Epithelial cell of prostate (primary cell): ENCODE results near the gene ATXN1.
A peak's percentile ranks its signal among the peaks of the same experiment; 100 is the strongest.

Experiments
- DNase-seq: peaks from one replicate; pipeline ENCODE4 v3.0.0-alpha.2; 2011; ENCODE audit warnings: low read depth, low spot score
- H3K27ac ChIP-seq: fragments of 450-650 bp; 2 replicates; pipeline ENCODE4 v1.5.1; 2017; ENCODE audit warnings: mild to moderate bottlenecking

The ATXN1 gene

DNA sequence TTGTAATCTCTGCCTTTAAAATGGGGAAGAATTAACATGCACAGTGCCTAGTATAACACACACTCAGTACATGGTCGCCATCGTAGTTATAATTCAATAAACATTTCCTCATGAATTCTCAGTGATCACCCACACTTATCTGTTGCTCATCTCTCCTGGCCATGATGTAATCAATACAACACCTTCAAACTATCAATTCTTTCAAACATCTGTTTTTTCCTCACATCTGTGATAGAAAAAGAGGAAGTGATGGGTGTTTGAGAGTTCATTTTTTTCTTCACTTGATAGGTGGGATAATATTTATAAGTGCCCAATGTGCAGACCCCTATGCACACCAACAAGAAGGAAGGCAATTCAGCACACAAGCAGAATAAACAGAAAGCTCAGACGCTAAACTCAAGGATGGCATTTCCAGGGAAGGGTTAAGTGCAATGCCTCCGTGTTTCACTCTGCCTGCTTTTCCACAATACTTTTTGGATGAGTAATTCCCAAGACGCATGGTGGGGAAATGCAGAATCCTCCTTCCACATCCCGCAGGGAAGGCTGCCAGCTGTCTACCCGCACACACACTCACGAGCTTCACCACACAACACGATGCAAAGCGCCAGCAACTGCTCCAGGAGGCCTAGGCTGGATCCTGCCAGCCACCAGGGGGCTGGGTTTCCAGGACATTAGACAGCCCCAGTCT is 422.5 kb downstream of the ATXN1 start:
- DNase-seq, result peak; percentile 59
- peak overlapping the region; percentile 43 for H3K27ac ChIP-seq

DNA sequence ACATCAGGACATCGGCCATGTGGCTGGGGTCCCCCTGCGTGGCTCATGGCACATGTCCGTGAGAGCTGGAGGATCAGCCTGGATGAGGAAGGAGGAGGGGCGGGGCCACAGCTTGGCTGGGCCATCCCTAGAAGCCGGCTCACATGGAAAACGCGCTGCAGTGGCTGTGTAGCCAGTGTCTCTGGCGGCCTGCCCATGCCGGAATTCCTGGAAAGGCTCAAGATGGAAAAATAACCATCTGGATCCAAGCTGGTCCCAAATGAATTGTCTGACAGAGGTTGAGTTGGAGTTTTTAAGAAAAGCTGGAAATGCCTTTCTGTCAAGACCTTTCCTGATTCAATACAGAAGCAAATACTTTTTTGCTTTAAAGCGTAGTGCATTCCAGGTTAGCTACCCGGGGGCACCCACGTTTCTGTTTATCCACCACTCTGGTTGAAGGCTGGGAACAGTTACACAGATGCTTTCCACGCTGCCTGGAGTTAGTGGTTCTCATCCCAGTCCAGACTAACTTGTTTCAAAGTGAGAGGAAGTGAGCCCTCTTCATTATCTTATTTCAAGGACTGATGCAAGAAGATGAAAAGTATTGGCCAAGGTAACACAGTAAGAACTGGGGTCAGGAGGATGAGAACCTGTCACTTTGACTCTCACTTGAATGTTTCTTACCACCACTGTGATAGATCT is 423.8 kb downstream of the ATXN1 start:
- H3K27ac ChIP-seq, result peak overlapping the region; percentile 43
- no peak for DNase-seq

DNA sequence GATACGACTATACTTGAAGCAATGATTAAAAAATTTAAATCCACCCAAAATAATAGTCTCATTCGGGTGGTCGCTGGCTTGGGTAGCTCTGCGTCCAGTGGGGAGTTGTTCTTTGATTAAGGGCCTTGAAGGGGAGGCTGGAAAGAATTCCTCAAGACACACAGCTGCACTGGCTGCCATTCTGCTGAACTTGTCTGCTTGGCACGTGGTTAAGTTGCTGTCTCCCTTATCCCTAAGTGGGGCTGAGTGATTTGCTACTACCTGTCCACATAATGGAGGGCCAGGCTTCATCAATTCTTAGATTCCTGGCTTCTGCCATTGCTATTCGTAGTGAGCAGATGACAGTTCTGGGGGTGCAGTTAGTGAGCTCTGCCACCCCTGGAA is 424.4 kb downstream of the ATXN1 start:
- no peak for DNase-seq
- no peak overlapping the region for H3K27ac ChIP-seq

DNA sequence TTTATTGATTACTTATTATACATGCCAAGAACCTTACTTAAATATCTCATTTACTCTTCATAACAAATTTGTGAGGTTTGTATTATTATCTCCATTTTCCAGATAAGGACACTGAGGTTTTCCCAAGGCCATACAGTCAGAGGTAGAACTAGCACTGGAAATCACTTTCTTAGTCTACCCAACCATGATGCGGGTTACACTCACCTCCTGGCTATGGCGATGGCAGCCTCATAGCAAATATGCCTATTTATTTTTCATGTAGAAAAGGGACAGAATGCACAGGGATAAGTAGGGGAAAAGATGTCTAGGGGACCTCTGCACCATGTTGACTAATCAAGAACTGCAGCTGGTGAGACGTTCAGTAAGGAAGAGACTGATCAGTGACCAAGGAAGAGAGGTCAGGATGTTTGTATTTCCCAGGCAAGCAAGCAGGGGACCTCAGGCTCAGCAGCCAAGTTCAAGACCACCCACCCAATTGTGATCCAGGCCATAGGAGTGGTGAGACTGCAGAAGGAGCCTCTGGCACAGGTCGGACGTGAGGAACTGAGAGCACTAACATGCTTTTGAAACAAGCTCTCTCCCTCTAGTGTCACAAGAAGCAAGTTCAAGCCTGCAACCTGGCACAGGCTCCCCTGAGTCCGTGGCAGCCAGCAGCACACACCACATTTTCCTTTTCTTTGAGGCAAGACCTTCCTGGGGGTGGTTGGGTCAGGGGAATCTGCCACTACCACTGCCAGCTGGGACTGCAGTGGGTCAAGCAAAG is 425.0 kb downstream of the ATXN1 start:
- no peak overlapping the region for H3K27ac ChIP-seq
- DNase-seq, result no peak

DNA sequence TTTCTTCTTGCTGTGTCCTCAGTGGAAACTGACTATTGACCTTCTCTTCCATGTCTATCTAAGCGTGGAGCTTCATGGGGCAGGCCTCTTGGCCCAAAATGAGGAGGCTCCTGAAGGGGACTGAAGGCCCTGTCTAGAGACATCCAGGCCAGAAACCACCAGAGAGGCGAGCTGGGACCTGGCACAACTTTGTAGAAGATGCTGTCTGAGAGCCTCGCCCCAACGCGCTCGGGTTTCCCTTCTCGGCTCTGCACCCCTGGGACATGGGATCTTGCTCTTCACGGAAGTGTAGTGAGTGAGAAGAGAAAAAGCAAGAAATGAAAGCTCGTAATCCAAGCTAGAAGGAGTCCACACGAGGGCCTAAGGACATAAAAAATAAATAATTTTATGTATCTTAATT is 426.1 kb downstream of the ATXN1 start:
- DNase-seq, result no peak
- H3K27ac ChIP-seq, result peak overlapping the region; percentile 50

DNA sequence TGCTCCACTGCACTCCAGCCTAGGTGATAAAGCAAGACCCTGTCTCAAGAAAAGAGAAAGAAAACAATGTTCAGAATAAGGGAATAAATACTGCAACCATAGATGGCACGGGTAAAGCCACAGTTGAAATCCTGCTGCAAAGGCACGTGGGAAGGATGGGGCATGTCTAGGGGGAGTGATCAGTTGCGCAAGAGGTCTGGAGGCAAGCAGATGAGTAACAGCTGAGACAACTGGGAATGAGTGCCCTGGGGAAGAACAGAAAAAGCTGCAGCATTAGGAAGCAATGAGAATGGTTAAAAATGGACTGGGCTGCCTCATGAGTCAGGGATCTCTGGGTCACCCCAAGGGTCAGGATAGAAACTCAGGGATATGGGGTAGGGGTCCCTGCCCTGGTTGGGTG is 426.6 kb downstream of the ATXN1 start:
- DNase-seq, result no peak
- H3K27ac ChIP-seq, result peak overlapping the region; percentile 50

DNA sequence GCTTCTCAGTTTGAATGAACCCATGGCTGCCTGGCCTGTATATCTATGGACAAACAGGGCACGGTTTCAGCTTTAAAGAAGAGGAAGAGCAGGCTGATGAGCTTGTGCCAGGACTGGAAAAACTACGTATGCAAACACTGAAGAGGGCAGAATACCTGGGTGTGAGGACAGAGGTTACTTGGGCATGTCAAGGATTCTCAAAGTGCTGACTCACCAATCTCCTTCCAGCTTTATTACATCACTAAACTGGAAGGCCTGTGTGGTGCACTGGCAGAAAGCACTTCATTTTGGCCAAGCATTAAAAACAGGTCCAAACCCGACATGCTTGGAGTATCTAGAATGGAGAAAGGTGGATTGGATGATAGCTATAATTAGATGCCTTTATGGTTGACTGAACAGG is 427.7 kb downstream of the ATXN1 start:
- peak; percentile 73 for DNase-seq
- H3K27ac ChIP-seq, result peak overlapping the region; percentile 50

DNA sequence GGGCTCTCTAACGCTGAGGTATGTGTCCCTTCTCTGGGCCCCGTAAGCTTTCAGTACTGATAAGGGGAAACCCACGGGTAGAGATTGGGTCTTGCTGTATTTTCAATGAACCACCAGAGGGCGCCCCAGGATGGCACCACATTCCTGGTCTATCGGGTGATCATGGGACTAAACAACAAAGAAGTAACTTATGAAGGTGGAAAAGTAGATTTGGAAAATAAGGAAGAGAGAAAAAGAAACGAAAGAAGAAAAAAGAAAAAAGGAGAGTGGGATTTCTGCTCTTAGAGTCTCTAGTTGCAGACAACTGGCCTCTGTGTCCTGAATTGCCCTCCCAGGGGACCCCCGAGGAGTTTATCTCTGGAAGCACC is 429.1 kb downstream of the ATXN1 start:
- no peak for DNase-seq
- no peak overlapping the region for H3K27ac ChIP-seq

DNA sequence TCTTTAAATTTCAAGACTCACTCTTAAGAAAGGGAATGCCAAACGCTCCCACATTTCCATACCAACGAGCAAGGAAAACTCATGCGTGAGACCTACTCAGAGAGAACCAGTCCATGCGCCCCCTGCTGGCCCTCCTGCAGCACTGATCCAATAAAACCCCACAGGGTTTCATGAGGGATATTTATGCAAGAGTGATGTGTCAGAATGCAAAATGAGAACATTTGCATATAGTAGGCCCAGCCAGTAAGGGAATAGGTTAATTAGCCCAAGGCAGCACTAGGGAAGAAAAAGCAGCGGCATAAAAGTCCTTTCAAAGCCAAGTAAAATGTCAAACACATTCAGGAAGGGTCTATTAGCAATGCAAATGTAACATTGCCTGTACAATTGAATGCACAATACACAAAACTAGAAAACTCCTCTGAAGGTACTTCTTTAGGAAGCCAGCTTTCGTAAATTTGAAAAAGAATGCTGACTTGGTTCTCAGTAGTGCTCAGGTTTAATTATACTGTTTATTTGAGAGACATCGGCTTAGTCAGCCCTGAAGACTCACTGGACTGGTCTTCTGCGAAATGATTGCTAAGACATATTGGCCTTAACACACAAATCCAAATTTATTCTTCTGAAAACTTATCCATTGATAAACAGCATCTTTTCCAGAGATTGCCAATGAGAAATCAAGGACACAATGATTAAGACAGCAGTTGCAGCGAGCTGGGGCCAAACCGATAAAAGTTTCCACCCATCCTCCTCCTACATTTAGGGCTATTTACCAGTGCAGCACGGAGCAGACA is 429.7 kb downstream of the ATXN1 start:
- DNase-seq, result no peak
- H3K27ac ChIP-seq, result no peak overlapping the region

DNA sequence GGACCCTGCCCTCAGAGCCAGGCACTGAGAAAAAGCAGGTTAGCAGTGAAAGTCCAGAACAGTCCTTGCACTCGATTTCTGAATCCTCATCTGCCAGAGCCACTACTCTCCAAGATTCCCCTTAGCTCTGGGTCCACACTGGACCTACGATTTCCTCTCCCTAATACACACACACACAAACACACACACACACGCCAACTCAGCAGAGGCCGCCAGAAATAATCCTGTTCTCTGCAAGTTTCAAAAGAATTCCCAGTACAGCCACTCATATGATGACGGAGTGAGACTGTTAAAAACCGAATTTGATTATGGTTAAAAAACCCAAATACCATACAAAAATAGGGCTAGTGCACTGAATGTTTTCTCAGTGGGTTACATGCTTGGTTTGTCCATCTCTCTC is 432.0 kb downstream of the ATXN1 start:
- H3K27ac ChIP-seq, result no peak overlapping the region
- DNase-seq, result no peak

DNA sequence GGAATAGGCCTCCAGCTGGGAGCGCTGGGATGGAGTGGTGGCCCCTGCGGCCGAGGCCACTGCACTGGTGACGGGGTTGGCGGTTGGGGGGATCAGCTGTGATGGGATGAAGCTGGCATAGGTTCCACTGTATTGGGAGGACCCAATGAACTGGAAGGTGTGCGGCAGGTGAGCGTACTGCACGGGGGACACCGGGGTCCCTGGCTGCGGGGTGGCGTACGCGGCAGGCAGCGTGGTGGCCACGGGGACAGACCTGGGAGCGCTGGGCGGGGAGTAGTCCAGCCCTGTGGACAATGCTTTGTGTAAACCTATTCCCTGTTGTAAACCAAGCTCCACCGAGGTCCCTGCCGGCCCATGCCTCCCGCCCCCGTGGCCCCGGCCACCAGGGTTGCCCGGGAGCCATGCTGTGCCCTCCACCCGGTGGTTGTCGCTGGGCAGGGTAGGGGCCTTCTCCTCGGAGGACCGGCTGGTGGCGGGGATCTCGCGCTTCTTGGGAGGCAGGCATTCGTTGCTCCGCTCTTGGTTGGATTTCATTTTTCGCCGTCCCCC is 433.4 kb downstream of the ATXN1 start:
- no peak overlapping the region for H3K27ac ChIP-seq
- no peak for DNase-seq

DNA sequence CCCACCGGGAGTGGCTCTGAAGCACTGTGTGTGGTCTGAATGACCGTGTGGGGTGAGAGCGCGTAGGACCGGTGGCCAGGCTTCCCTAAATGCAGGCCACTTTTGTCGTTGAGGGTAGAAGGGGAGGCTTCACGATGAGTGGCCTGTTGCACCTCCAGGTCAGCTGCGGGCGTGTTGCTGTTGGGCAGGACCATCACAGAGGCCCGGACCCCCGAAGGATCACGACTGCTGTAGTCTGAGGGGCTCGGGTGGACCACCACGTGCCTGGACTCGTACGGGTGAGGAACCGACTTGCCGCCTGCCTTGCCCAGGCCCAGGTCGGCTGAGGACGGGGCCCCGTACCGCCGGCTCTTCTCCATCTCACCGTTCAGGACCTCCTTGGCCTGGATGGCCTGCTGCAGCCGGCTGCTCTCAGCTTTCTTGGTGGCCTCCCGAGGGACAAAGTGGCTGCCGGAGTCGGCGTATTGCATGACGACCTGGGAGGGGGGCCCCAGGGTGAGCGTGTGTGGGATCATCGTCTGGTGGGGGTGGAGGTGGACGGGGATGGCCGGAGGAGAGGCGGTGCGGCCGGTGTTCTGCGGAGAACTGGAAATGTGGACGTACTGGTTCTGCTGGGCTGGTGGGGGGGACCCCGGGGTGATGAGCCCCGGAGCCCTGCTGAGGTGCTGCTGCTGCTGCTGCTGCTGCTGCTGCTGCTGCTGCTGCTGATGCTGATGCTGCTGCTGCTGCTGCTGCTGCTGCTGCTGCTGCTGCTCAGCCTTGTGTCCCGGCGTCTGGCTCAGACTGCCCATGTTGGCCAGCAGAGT is 434.1 kb downstream of the ATXN1 start:
- no peak for DNase-seq

DNA sequence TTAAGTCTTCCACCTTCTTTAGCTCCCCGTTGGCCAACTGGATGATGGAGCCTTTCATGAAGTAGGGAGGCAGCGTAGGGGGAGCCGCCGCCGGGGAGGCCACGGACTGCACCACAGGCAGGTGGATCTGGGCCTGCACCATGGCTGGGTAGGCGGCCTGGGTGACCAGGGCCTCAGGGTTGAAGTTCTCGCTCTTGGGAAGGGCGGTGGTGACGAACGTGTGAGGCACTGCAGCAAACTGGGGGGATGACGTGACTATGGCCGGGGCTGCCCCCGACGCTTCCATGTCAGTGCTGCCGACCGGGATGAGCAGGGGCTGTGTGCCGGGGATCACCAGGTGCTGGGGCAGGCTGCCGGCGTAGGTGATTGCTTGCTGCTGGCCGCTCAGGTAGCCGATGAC is 434.7 kb downstream of the ATXN1 start:
- no peak for DNase-seq
- no peak overlapping the region for H3K27ac ChIP-seq

More for the DNA sequence above, 434.1 kb downstream of the ATXN1 start:
- no peak overlapping the region for H3K27ac ChIP-seq

DNA sequence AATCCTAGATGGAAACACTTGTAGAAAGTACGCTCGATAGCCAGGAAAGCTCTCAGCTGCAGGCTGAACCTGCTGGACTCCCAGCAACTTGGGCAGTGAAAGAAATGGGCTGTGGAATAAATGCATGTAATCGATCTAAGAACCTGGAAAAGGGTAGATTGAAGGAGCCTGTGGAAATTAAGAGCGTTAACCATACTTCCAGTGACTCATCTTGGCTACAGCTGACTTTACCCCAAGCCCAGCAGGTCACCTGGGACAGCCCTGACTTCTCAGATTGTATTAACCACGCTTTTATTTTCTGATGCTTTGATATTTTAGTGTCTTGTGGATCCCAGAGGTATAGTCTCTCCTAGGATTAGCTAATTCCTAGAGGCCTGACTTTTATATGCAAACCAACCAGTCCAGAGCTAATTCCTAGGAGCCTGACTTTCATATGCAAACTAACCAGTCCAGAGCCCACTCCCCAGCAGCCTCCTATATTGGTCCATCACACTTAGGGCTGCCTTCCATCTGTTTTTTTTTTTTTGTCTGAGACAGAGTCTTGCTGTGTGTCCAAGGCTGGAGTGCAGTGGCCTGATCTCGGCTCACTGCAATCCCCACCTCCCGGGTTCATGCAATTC is 436.5 kb downstream of the ATXN1 start:
- H3K27ac ChIP-seq, result no peak overlapping the region
- DNase-seq, result no peak

DNA sequence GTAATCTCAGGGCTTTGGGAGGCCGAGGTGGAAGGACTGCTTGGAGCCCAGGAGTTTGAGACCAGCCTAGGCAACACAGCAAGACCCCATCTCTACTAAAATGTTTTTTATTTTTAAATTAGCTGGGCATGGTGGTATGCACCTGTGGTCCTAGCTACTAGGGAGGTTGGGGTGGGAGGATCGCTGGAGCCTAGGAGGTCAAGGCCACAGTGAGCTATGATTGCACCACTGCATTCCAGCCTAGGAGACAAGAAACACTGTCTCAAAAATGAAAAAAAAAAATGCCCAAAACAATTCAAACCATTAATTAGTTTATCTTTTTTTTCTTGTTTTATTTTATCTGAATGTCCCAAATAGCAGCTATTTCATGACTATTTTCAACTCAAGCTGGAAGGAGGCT is 437.1 kb downstream of the ATXN1 start:
- H3K27ac ChIP-seq, result no peak overlapping the region
- DNase-seq, result no peak

DNA sequence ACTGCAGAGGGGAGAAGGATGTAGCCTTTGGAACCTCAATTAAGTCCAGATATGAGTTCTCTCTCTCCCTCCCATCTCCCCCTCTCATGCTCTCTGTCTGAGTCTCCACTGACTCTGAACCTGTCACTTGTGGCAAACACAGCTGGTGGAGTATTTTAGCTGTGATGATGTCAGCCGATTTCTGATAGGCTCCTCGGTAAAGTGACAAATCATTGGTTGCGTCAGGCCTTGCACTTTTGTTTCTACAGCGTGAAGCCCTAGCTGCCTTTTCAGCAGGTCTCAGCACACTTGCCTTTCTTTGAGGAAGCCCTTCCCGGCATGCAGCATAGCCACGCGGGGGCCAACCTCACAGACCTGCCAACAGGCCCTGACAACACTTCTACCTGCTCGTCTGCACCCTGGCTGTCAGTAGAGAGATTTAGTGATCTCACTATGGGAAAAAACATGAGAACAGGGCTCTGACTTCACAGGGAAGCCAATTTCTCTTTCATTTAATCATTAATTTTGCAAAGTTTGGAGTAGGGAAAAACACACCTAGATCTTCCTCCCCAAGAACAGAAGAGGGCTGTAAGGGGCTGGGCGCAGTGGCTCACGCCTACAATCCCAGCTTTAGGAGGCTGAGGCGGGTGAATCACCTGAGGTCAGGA is 438.5 kb downstream of the ATXN1 start:
- peak overlapping the region; percentile 38 for H3K27ac ChIP-seq
- DNase-seq, result peak; percentile 70

DNA sequence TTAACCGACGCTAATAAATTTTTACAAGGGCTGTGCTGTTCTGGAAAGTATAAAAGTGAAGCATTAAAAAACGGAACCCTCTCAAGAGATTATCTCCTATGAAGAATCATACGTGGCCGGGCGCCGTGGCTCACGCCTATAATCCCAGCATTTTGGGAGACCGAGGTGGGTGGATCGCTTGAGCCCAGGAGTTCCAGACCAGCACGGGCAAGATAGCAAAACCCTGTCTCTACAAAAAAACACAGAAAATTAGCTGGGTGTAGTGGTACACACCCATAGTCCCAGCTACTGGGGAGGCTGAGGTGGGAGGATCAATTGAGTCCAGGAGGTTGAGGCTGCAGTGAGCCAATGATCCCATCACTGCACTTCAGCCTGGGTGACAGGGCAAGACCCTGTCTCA is 439.4 kb downstream of the ATXN1 start:
- no peak for DNase-seq
- no peak overlapping the region for H3K27ac ChIP-seq

DNA sequence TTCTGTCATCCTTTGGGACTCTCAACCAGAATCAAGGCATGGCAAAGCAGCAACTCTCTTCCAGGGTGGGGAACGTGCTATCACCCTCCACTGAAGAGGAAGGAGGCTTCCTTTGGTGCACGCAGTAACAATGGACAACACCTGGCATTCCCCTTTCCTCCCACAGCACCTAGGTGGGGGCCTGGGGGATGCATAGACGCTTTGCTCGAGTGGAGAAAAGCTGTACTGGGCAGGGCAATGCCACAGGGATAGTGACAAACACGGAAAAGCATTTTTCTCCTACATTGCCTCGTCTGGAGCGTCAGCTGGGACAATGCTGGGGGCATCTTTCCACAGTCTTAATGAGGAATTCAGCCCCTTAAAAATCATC is 439.9 kb downstream of the ATXN1 start:
- no peak overlapping the region for H3K27ac ChIP-seq
- no peak for DNase-seq
